Stromal cell of bone marrow (primary cell): Measurements from ENCODE around the gene COPZ1.

Source experiments
- DNase-seq: peaks from one replicate; pipeline ENCODE4 v3.0.0-alpha.2; 2012; ENCODE audit warnings: low read depth

The COPZ1 gene

GRCh38 chr12:54377007-54377406 is 52.1 kb downstream of the COPZ1 start:
- no peak for DNase-seq

GRCh38 chr12:54377797-54378515 is 53.0 kb downstream of the COPZ1 start:
- DNase-seq: no peak

GRCh38 chr12:54378796-54379397 is 54.0 kb downstream of the COPZ1 start:
- DNase-seq: no peak

- peak; percentile 78 for DNase-seq
Observed at GRCh38 chr12:54379398-54380201, 54.7 kb downstream of the COPZ1 start.

GRCh38 chr12:54381136-54381535 is 56.2 kb downstream of the COPZ1 start:
- DNase-seq: no peak

- peak; percentile 98 for DNase-seq
Observed at GRCh38 chr12:54383041-54383609, 58.2 kb downstream of the COPZ1 start.

- no peak for DNase-seq
Observed at GRCh38 chr12:54384591-54385041, 59.7 kb downstream of the COPZ1 start, which contains the start of gene ZNF385A. Gene ZNF385A (minus strand): TSS chr12:54384733. CDS start chr12:54384514, 219 bp downstream.

- no peak for DNase-seq
Observed at GRCh38 chr12:54385251-54385914, 60.5 kb downstream of the COPZ1 start.

- no peak for DNase-seq
Observed at GRCh38 chr12:54386403-54387113, 61.6 kb downstream of the COPZ1 start.

- no peak for DNase-seq
Observed at GRCh38 chr12:54387114-54387467, 62.2 kb downstream of the COPZ1 start.

GRCh38 chr12:54388237-54389133 is 63.6 kb downstream of the COPZ1 start:
- DNase-seq: no peak

- no peak for DNase-seq
Observed at GRCh38 chr12:54389134-54389508, 64.2 kb downstream of the COPZ1 start.

- DNase-seq: no peak
Observed at GRCh38 chr12:54389607-54390175, 64.8 kb downstream of the COPZ1 start.

GRCh38 chr12:54390176-54390667 is 65.3 kb downstream of the COPZ1 start:
- no peak for DNase-seq

- no peak for DNase-seq
Observed at GRCh38 chr12:54390668-54391551, 66.0 kb downstream of the COPZ1 start.

GRCh38 chr12:54392485-54393206 is 67.7 kb downstream of the COPZ1 start:
- no peak for DNase-seq

- DNase-seq: no peak
Observed at GRCh38 chr12:54393207-54393609, 68.3 kb downstream of the COPZ1 start.

GRCh38 chr12:54393743-54394142 is 68.8 kb downstream of the COPZ1 start:
- DNase-seq: no peak
